HUES64 (cell line): Measurements from ENCODE around the gene PPP3R1.

Source experiments
- H3K27ac ChIP-seq: 2 replicates; pipeline ENCODE4 v1.7.0; 2013; ENCODE audit warnings: low read depth, low read length, inconsistent platforms
- H3K27me3 ChIP-seq: 2 replicates; pipeline ENCODE4 v1.6.1; 2013; ENCODE audit warnings: mild to moderate bottlenecking, low read length; ENCODE audit not compliant: insufficient read depth
- H3K36me3 ChIP-seq: 2 replicates; pipeline ENCODE4 v1.6.1; 2013; ENCODE audit warnings: mild to moderate bottlenecking, low read length; ENCODE audit not compliant: insufficient read depth
- H3K4me1 ChIP-seq: 2 replicates; pipeline ENCODE4 v1.6.1; 2013; ENCODE audit warnings: mild to moderate bottlenecking, low read length, moderate library complexity; ENCODE audit not compliant: insufficient read depth
- H3K4me3 ChIP-seq: 2 replicates; pipeline ENCODE4 v1.5.1; 2013; ENCODE audit warnings: mild to moderate bottlenecking, low read length, moderate library complexity
- H3K9ac ChIP-seq: 2 replicates; pipeline ENCODE4 v1.6.1; 2013; ENCODE audit warnings: mild to moderate bottlenecking, low read depth, low read length
- H3K9me3 ChIP-seq: 2 replicates; pipeline ENCODE4 v1.6.1; 2013; ENCODE audit warnings: low read depth, low read length; ENCODE audit not compliant: insufficient read depth
- WGBS: fragments of 150-250, 120-280 bp; methylation state at CpG from one replicate; pipeline ENCODE4 v1.1.7; 2013; ENCODE audit warnings: missing lambda C conversion rate; 5-methylcytosine and 5-hydroxymethylcytosine counted together

PPP3R1 gene

DNA sequence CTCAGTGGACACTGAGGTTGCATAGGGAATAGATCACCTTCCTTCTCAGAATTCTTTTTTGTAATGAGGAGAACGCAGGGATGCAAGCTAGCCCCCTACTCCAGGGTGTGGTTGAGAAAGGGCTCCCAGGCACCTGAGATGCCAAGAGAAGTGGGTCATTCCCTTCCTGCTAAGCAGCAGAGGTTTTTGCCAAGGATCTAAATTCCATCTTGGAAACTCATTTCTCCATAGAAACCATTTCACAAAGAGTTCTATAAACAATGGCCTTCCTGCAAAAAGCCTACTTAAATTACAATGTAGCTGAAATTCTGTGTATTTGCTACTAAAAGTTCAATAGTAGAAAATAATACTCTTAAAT lies 3.7 kb upstream of the PPP3R1 start:
- H3K36me3 ChIP-seq, result no peaks in the 10 kb centered on the region
- no peaks in the 10 kb centered on the region for H3K27me3 ChIP-seq
- H3K9me3 ChIP-seq, result no peaks in the 10 kb centered on the region
- H3K27ac ChIP-seq, result no peak overlapping the region
- H3K4me3 ChIP-seq, result no peak overlapping the region
- H3K9ac ChIP-seq, result no peak overlapping the region
- 59% methylated on average over 1 of the region's 1 CpG for WGBS
- peaks cover 17% of the 10 kb centered on the region for H3K4me1 ChIP-seq

DNA sequence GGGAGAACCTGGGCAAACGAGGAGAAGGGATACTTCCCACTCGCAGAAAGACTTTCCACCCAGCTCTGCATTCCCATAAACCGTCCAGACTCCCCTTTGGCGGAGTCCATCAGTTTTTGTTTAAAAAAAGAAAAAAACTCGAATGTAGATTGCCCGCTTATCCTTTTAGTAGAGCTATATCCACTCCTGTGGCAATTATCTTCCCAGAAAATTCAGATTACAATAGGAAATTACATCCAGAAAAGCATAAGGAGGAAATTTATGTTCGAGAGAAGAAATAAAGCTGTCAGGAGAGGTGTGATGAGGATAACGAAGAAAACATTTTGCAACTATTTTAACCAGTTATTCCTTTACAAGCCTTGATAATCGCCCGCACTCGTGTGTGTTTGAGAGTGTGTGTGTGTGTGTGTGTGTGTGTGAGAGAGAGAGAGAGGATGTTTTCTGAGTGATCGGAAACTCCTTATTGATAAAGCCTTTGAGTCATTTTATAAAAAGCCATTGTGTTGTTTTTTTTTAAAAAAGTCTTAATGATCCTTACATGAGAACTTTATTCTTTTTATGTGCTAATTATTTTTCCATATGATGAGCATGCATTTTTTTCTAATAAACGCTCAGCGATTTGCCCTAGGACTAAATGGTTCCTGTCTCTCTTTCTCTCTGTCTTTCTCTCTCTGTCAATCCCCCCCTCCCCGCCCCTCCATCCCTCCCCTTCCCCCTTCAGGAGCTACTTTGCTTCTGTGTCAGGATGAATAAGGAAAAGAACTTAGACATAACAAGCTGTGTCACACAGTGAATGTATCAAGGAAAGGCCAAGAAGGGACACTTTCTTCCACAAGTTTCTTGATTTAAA lies 1.1 kb upstream of the PPP3R1 start:
- peaks cover 38% of the 10 kb centered on the region for H3K4me1 ChIP-seq
- 1% methylated on average over 10 of the region's 15 CpGs for WGBS
- no peaks in the 10 kb centered on the region for H3K27me3 ChIP-seq
- peak overlapping the region; percentile 86 for H3K4me3 ChIP-seq
- H3K27ac ChIP-seq, result peak overlapping the region; percentile 87
- H3K36me3 ChIP-seq, result no peaks in the 10 kb centered on the region
- peak overlapping the region; percentile 80 for H3K9ac ChIP-seq
- no peaks in the 10 kb centered on the region for H3K9me3 ChIP-seq

DNA sequence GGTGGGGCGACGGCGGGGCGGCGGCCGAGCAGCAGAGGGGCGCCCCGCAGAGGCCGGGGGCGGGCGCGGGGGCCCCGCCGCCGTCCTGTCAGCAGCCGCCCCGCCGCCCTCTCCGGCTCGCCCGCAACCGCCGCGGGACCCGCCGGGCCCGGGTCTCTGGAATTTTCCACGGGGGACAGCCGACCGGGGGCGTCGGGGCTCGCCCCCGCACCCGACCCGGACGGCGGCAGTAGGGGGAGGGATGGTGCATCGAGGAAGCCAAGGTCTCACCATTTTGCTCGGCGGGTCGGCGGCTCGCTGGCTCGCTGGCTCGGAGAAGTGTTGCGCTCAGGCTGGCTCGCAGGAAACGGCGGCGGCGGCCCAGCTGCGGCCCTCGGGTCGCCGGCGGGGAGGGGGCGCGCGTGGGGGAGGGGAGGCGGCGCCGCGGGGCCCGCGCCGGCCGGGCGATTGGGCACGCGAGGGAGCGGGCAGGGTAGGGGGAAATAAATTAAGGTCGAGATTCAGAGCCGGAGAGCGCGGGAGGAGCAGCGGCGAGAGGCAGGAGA lies 405 bp downstream of the PPP3R1 start:
- Histone ChIP-seq H3K27ac (peak overlapping the region; percentile 94; the same call in 1 of the 2 replicates), H3K36me3 (no peaks in the 10 kb centered on the region), H3K4me1 (peaks cover 46% of the 10 kb centered on the region), H3K9ac (peak overlapping the region; percentile 93), H3K27me3 (no peaks in the 10 kb centered on the region), H3K9me3 (no peaks in the 10 kb centered on the region), H3K4me3 (peak overlapping the region; percentile 68)
- under 1% methylated on average over 78 of the region's 78 CpGs for WGBS

DNA sequence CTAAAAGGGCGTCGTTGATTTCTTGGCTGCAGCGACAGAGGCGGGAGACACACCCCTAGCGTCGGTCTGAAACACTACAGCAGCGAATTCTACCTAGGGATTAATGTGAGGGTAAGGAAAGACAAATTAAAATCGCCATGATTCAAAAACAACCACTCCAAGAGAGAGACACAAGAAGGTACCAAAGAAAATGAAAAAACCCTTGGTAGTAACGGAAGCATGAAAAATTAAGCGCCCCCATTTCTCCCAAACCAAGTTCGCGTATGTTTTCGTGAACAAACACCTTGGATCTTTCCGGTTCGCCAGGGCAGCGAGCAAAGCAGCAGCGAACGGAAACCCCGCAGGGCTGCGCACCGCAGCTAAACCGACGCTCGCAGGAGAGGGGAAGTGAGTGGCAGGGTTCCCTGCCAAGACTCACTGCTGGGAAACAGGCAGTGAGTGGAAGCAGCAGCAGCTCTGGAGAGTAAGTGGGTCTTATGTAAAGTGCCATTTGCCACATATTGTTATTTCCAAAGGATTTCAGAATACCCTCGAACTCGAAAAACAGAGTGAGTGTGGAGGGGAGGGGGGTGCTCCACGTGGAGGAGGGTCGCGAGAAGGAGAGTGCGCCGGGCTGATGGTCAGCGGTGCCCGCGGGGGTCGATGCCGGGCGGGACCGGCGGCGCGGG lies 1.0 kb downstream of the PPP3R1 start:
- no peaks in the 10 kb centered on the region for H3K36me3 ChIP-seq
- H3K27me3 ChIP-seq, result no peaks in the 10 kb centered on the region
- H3K4me1 ChIP-seq, result peaks cover 40% of the 10 kb centered on the region
- H3K9me3 ChIP-seq, result no peaks in the 10 kb centered on the region
- peak overlapping the region; percentile 94 for H3K27ac ChIP-seq
- H3K4me3 ChIP-seq, result peak overlapping the region; percentile 68
- H3K9ac ChIP-seq, result peak overlapping the region; percentile 93
- under 1% methylated on average over 41 of the region's 41 CpGs for WGBS

DNA sequence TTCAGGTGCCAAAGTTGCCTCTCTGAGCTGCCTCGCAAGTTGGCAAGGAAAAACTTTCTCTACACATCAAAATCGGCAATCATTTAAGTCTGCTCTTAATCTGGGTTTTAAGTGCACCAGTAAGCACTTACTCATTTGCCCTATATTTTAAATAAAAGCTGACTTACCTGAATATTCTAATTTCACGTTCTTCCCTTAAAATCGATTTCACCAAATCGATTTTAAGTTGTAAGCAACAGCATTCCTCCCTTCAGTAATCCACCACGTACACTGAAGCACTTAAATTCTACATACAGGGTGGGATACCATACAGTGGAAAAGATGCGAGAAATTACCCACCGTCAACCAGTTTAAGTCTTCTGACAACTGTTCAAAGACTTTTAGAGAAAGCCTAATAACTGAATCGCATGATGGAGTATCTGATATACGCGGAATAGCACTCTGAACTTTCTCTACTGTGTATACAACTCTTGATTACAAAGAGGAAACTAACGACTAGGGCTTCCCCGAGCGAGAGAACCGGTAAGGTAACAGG lies 1.6 kb downstream of the PPP3R1 start:
- Histone ChIP-seq H3K4me1 (peaks cover 35% of the 10 kb centered on the region), H3K27ac (peak overlapping the region; percentile 94), H3K27me3 (no peaks in the 10 kb centered on the region), H3K36me3 (no peaks in the 10 kb centered on the region), H3K9me3 (no peaks in the 10 kb centered on the region), H3K4me3 (peak overlapping the region; percentile 68), H3K9ac (peak overlapping the region; percentile 93)
- 8% methylated on average over 15 of the region's 15 CpGs for WGBS

DNA sequence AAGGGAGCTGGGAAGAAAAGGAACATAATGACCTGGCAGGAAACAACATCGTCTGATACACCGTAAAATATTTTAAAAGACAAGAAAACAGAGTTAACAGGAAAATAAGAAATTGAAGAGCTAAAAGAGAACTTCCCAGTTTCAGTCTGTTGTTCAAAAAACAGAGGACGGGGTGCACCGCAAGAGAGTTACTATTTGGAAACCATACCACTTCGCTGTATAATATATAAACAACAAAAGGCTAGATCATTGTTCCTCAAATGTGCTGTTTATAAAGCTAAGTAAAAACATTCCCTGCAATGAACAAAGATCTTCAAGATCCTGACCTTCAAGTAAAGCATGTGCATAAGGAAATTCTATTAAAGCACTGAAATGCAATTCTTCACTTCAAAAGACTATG lies 2.1 kb downstream of the PPP3R1 start:
- H3K27ac ChIP-seq, result peak overlapping the region; percentile 94
- peak overlapping the region; percentile 68 for H3K4me3 ChIP-seq
- no peaks in the 10 kb centered on the region for H3K9me3 ChIP-seq
- H3K27me3 ChIP-seq, result no peaks in the 10 kb centered on the region
- peaks cover 35% of the 10 kb centered on the region for H3K4me1 ChIP-seq
- 52% methylated on average over 5 of the region's 5 CpGs for WGBS
- no peaks in the 10 kb centered on the region for H3K36me3 ChIP-seq
- peak overlapping the region; percentile 93 for H3K9ac ChIP-seq

DNA sequence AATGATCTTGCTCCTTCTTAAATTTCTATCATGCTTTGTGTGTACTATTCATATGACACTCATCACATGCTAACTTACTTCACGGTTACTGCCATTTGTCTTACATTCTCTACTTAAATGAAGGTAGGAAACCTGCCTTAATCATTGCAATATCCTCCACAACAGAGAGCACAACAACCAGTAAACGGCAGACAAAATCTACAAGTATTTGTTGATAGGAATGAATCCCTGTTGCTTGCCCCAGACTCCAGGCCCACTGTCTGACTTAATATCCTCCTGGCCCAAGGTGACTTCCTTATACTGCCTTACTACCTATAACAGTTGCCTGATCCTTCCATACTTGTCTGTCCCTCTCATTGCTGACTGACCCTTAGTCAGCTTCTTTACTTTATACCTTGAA lies 3.5 kb downstream of the PPP3R1 start:
- H3K4me1 ChIP-seq, result peaks cover 41% of the 10 kb centered on the region
- no peaks in the 10 kb centered on the region for H3K9me3 ChIP-seq
- H3K9ac ChIP-seq, result no peak overlapping the region; the same call in 1 of the 2 replicates
- whole genome bisulfite sequencing, result 83% methylated on average over 2 of the region's 2 CpGs
- no peak overlapping the region for H3K27ac ChIP-seq
- H3K4me3 ChIP-seq, result peak overlapping the region; percentile 68; the same call in 1 of the 2 replicates
- no peaks in the 10 kb centered on the region for H3K27me3 ChIP-seq
- H3K36me3 ChIP-seq, result no peaks in the 10 kb centered on the region

DNA sequence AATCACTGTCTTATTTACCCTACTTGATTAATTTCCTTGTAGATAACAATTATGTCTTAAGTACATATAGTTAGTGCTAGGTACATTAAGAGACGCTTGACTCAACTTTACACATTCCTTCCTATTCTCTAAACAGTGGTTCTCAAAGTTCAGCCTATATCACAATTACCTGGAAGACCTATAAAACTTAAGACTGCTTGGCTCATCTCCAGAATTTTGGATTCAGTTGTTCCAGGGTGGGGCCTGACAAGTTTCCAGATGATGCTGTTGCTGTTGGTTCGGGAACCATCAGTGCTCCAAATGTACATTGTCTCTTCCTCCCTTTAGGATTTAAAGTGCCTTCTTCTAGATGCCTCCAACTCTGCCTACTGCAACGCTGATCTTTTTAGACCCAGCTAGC lies 4.0 kb downstream of the PPP3R1 start:
- Histone ChIP-seq H3K36me3 (no peaks in the 10 kb centered on the region), H3K4me3 (no peak overlapping the region), H3K27ac (no peak overlapping the region), H3K9ac (no peak overlapping the region), H3K9me3 (no peaks in the 10 kb centered on the region), H3K27me3 (no peaks in the 10 kb centered on the region), H3K4me1 (peaks cover 43% of the 10 kb centered on the region)
- WGBS, result 93% methylated on average over 3 of the region's 3 CpGs

DNA sequence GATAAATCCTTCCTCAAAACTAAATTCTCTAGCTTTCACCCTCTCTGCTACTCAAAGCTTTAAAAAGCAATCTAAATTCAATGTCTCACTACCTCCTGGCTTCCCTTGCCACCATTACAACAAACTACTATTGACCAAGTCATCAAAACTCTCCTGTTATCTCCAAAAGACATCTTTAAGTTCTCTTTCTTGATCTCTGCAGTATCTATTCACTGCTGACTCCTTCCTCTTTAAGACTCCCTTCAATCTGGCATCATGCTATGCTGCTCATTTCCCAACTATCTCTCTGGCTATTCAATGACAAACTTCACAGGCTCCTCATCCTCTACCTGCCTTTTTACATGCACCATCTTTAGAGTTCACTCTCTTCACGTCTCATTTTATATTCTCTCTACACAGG lies 5.9 kb downstream of the PPP3R1 start:
- Histone ChIP-seq H3K9me3 (no peaks in the 10 kb centered on the region), H3K4me1 (peaks cover 47% of the 10 kb centered on the region), H3K36me3 (no peaks in the 10 kb centered on the region), H3K27me3 (no peaks in the 10 kb centered on the region), H3K4me3 (no peak overlapping the region), H3K9ac (no peak overlapping the region), H3K27ac (no peak overlapping the region)
- 82% methylated on average over 1 of the region's 1 CpG for WGBS

DNA sequence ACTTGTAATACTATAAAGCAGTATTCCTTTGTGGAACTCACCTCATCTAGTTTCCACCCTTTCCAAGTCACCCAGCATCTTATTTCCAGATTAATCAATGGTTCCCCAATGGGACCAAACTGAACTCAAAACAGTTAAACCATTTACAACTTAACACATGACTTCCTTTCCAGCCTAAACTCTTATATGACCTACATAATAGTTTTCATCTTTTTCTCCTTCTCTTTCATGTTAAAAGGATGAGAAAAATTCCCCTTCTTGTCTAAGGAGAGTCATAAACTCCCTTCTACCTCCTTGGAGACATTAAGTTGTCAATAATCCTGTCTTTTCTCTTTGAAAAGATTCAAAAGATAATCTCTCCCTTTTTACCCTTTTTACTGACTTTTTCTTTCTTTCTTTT lies 6.7 kb downstream of the PPP3R1 start:
- H3K9ac ChIP-seq, result no peak overlapping the region
- H3K4me3 ChIP-seq, result no peak overlapping the region
- no peaks in the 10 kb centered on the region for H3K9me3 ChIP-seq
- H3K4me1 ChIP-seq, result peaks cover 54% of the 10 kb centered on the region
- H3K27me3 ChIP-seq, result no peaks in the 10 kb centered on the region
- no peak overlapping the region for H3K27ac ChIP-seq
- no peaks in the 10 kb centered on the region for H3K36me3 ChIP-seq

DNA sequence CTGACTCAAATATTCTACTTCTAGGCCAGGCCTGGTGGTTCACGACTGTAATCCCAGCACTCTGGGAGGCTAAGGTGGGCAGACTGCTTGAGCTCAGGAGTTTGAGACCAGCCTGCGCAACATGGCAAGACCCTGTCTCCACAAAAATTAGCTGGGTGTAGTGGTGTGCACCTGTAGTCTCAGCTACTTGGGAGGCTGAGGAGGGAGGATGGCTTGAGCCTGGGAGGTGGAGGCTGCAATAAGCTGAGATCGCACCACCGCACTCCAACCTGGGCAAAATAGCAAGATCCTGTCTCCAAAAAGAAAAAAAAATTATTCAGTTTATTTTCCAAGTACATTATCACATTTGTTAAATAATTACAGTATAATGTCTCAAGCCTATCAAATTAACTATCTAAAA lies 7.3 kb downstream of the PPP3R1 start:
- 91% methylated on average over 4 of the region's 4 CpGs for WGBS
- Histone ChIP-seq H3K27ac (no peak overlapping the region), H3K27me3 (no peaks in the 10 kb centered on the region), H3K4me1 (peaks cover 55% of the 10 kb centered on the region), H3K9ac (no peak overlapping the region), H3K9me3 (no peaks in the 10 kb centered on the region), H3K36me3 (no peaks in the 10 kb centered on the region), H3K4me3 (no peak overlapping the region)
